ENCODE measurements around the gene KDM4E. TPM values are rescaled to one million over a fixed set of nuclear protein-coding genes. Genes with fewer than 3 reads are reported as not detected.

The KDM4E gene
- not detected for total RNA-seq

- Histone ChIP-seq H3K27ac (no peak within 1 kb of the TSS), H3K27me3 (no peaks in the 10 kb centered on the region), H3K4me1 (no peaks in the 10 kb centered on the region), H3K36me3 (no peaks in the 10 kb centered on the region), H3K9me3 (no peaks in the 10 kb centered on the region), H3K4me3 (no peak within 1 kb of the TSS)
- DNase-seq (ENCODE audit: low spot score in 2 of 2) = no peak
- TF ChIP-seq CTCF (IDR thresholded peaks at IDR 0.05) = no peak
- intact Hi-C loops (cut with DNase I; ENCODE audit: low total_unique reads) = no loop called here
These were observed at the start of gene KDM4E for GRCh38 chr11:95024958-95025357. KDM4E (plus strand) TSS chr11:95025258; CDS start chr11:95025558, 300 bp downstream.

GRCh38 chr11:94975599-94975998, 49.5 kb upstream of the KDM4E start:
- no peaks in the 10 kb centered on the region for H3K36me3 ChIP-seq
- no peak overlapping the region for H3K4me3 ChIP-seq
- H3K27me3 ChIP-seq = no peaks in the 10 kb centered on the region
- peaks cover 0 to 16% of the 10 kb centered on the region in 2 donors for H3K4me1 ChIP-seq
- no peaks in the 10 kb centered on the region for H3K9me3 ChIP-seq
- no peak overlapping the region for H3K27ac ChIP-seq
- intact Hi-C loops (cut with DNase I; ENCODE audit: low total_unique reads) = no loop called here
- TF ChIP-seq POLR2AphosphoS5 (IDR thresholded peaks at IDR 0.05) (no peak), CTCF (IDR thresholded peaks at IDR 0.05) (no peak), POLR2A (IDR thresholded peaks at IDR 0.05) (no peak)
- DNase-seq (ENCODE audit: low spot score in 2 of 2) = no peak

DNA sequence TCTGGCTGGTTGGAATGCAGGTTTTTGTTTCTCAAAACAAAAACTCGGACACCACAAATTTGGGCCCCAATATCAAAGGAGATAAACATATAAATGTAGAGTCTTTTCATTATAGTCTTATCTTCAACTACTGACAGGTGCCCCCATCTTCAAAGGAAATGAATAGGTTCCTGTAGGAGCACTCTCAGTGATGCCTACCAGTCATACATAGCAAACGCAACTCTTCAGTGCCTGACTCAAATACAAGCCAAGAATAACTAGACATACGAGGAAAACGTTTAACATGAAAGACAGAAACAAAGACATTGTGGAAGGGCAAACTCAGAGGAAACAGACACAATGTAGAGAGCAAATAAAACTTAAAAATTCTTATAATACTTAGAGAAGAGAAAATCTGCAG, 37.7 kb upstream of the KDM4E start:
- no peaks in the 10 kb centered on the region for H3K4me1 ChIP-seq
- no peaks in the 10 kb centered on the region for H3K27me3 ChIP-seq
- H3K36me3 ChIP-seq = no peaks in the 10 kb centered on the region
- H3K27ac ChIP-seq = no peak overlapping the region
- H3K4me3 ChIP-seq = no peak overlapping the region
- DNase-seq (ENCODE audit: low spot score in 2 of 2) = no peak
- TF ChIP-seq POLR2AphosphoS5 (IDR thresholded peaks at IDR 0.05) (no peak), POLR2A (IDR thresholded peaks at IDR 0.05) (no peak), CTCF (IDR thresholded peaks at IDR 0.05) (no peak)
- intact Hi-C loops (cut with DNase I; ENCODE audit: low total_unique reads) = no loop called here
- H3K9me3 ChIP-seq = no peaks in the 10 kb centered on the region

DNA sequence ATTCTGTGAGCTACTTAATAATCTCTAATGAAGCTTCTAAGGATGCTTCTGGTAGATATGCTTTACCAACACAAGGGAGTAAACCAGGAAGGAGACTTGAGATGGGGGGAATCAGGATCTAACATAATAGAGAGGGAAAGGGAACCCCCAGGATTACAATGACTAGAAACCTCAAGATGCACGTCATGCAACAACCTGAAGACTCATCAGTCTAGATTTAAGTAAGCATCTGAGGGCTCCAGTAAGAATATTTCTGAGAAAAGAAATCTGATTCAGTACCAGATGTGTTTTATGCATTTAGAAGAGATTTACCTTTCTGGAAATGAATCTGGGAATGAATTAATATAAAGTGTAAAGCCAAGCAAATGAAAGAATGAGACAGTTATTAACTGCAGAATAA, 36.3 kb upstream of the KDM4E start:
- DNase-seq (ENCODE audit: low spot score in 2 of 2) = no peak
- Histone ChIP-seq H3K36me3 (no peaks in the 10 kb centered on the region), H3K4me3 (no peak overlapping the region), H3K27ac (no peak overlapping the region), H3K4me1 (no peaks in the 10 kb centered on the region), H3K27me3 (no peaks in the 10 kb centered on the region), H3K9me3 (no peaks in the 10 kb centered on the region)
- intact Hi-C loops (cut with DNase I; ENCODE audit: low total_unique reads) = no loop called here
- TF ChIP-seq POLR2A (IDR thresholded peaks at IDR 0.05) = no peak
- TF ChIP-seq POLR2AphosphoS5 (IDR thresholded peaks at IDR 0.05) = no peak
- TF ChIP-seq CTCF (IDR thresholded peaks at IDR 0.05) = no peak

DNA sequence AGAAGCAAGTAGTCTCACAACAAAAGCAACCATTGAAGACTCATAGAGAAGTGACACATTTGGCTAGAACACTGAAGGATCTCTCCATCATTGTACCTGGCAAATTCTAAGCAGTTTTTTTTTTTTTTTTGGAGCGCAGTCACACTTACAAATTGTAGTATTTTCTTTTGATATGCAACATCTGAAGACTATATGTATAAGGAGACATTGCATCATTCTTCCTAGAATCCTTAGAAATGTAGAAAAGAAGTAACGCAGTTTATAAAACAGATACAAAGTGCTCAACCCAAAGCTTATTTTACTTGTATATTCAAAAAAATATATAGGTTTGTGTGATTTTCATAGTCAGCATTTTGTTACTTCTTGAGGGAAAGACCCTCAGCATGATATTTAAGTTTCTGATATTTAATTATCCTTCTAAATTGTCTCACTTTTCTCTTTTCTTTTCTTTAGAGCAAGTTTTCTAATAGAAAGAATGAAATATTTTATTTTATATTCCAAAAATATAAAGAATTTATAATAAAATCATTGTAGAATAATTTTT, 31.6 kb upstream of the KDM4E start:
- H3K36me3 ChIP-seq = no peaks in the 10 kb centered on the region
- H3K27me3 ChIP-seq = no peaks in the 10 kb centered on the region
- no peak for DNase-seq (ENCODE audit: low spot score in 2 of 2)
- no peaks in the 10 kb centered on the region for H3K9me3 ChIP-seq
- intact Hi-C loops (cut with DNase I; ENCODE audit: low total_unique reads) = no loop called here
- H3K4me1 ChIP-seq = no peaks in the 10 kb centered on the region
- H3K27ac ChIP-seq = no peak overlapping the region
- TF ChIP-seq CTCF (IDR thresholded peaks at IDR 0.05) (no peak), POLR2A (IDR thresholded peaks at IDR 0.05) (no peak), POLR2AphosphoS5 (IDR thresholded peaks at IDR 0.05) (no peak)
- no peak overlapping the region for H3K4me3 ChIP-seq
